Muscle layer of colon (tissue), 2 donors: ENCODE data around the gene MOGAT3.

Experiments
- H3K27ac ChIP-seq: one replicate; pipeline ENCODE4 v1.7.0; 2013; ENCODE audit warnings: low read depth, mild to moderate bottlenecking, low read length, moderate library complexity
- H3K27me3 ChIP-seq, 2 donors: one replicate each; pipeline ENCODE4 v1.7.0; 2013; ENCODE audit warnings: low read length in 2 of 2, mild to moderate bottlenecking in 2 of 2; ENCODE audit not compliant: insufficient read depth in 2 of 2, control insufficient read depth in 1 of 2
- H3K36me3 ChIP-seq: one replicate; pipeline ENCODE4 v1.7.0; 2013; ENCODE audit warnings: mild to moderate bottlenecking, low read length; ENCODE audit not compliant: insufficient read depth
- H3K4me1 ChIP-seq: one replicate; pipeline ENCODE4 v1.7.0; 2013; ENCODE audit warnings: mild to moderate bottlenecking, low read length; ENCODE audit not compliant: insufficient read depth
- H3K4me3 ChIP-seq, 2 donors: one replicate each; pipeline ENCODE4 v1.7.0; 2013; ENCODE audit warnings: low read length in 2 of 2, low read depth in 1 of 2, mild to moderate bottlenecking in 1 of 2, moderate library complexity in 1 of 2
- H3K9ac ChIP-seq: one replicate; pipeline ENCODE4 v1.7.0; 2013; ENCODE audit warnings: low read length
- H3K9me3 ChIP-seq: one replicate; pipeline ENCODE4 v1.7.0; 2013; ENCODE audit warnings: mild to moderate bottlenecking, low read length
- donor health status: abdominal sarcoma.
- donor health status: Adenocarcinoma of cecum.

Gene MOGAT3

DNA sequence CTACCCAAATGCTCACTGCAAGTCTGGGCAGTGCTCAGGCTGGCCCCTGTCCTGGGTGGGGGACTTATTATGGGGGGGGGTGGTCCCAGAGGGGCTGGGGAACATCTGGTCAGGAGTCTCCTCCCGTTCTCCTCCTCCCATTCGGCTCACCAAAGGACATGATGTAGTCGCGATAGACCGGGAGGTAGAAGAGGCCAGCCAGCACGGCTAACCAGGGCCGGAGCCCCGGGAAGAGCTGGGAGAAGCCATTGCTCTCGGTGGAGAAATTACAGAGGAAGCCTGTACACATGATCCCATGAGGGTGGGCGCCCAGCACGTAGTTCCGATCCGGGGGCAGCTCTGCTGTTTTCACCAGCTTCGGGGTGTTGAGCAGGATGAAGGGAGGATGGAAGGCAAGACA is 2.4 kb downstream of the MOGAT3 start:
- Histone ChIP-seq H3K27ac (no peak overlapping the region), H3K9me3 (no peaks in the 10 kb centered on the region), H3K4me3 (no peak overlapping the region), H3K4me1 (no peaks in the 10 kb centered on the region), H3K36me3 (no peaks in the 10 kb centered on the region), H3K9ac (no peak overlapping the region), H3K27me3 (peaks cover 10 to 43% of the 10 kb centered on the region in 2 donors)

DNA sequence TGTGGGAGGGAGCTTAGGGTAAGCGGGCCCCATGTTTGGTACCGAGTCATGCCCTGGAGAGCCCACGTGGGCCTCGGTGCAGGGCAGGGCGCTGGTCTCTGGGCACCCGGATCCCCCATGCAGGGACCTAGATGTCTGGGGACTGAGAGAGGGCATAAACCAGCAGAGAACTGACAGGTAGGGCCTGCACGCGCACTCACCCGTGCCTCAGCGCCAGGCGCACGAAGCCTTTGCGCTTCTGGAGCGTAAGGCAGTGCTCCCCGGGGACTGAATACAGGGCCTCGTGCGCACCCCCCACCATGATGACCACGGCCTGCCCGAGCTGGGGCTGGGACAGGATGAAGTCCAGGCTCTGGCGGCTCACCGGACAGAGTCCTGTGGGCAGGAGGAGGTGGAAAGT is 2.8 kb downstream of the MOGAT3 start:
- Histone ChIP-seq H3K27ac (no peak overlapping the region), H3K9ac (no peak overlapping the region), H3K27me3 (peaks cover 10 to 39% of the 10 kb centered on the region in 2 donors)

DNA sequence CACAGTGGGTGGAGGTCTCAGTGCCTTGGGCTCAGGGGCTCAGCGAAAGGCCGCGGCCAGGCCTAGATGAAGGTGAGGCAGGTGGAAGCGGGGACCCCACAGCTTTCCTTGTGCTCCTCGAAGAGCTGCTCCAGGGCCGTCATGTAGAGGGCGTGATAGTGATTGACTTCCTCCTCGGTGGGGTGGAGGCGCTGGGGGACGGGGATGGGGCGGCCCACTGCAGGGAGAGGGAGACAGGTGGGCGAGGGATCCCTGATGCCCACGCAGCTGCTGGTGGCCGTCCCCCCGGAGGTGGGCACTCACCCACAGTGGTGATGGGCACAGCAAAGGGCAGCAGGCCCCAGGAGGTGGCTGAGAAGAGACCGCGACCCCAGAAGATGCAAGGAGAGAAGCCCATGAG is 5.0 kb downstream of the MOGAT3 start:
- no peak overlapping the region for H3K9ac ChIP-seq
- H3K36me3 ChIP-seq, result no peaks in the 10 kb centered on the region
- no peaks in the 10 kb centered on the region for H3K9me3 ChIP-seq
- H3K4me3 ChIP-seq, result no peak overlapping the region
- H3K27ac ChIP-seq, result no peak overlapping the region
- no peaks in the 10 kb centered on the region for H3K4me1 ChIP-seq
- H3K27me3 ChIP-seq, result peaks cover 9 to 18% of the 10 kb centered on the region in 2 donors

More for the DNA sequence above, 2.8 kb downstream of the MOGAT3 start:
- no peaks in the 10 kb centered on the region for H3K36me3 ChIP-seq
- no peak overlapping the region for H3K4me3 ChIP-seq
- no peaks in the 10 kb centered on the region for H3K4me1 ChIP-seq
- no peaks in the 10 kb centered on the region for H3K9me3 ChIP-seq

DNA sequence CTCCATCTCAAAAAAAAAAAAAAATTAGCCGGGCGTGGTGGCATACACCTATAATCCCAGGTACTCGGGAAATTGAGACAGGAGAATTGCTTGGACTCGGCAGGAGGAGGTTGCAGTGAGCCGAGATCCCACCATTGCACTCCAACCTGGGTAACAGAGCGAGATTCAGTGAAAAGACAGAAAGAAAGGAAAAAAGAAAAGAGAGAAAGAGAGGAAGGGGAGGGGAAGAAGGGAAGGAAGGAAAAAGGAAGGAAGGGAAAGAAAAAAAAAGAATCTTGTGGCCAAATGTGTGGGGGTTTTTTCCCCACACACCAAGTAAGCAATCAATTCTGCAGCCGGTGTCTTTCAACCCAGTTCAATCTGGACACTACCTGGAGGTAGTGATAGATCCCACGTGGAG is 11.7 kb downstream of the MOGAT3 start:
- Histone ChIP-seq H3K4me1 (no peaks in the 10 kb centered on the region), H3K27me3 (no peaks in the 10 kb centered on the region), H3K36me3 (no peaks in the 10 kb centered on the region), H3K9ac (no peak overlapping the region), H3K9me3 (no peaks in the 10 kb centered on the region), H3K27ac (no peak overlapping the region), H3K4me3 (no peak overlapping the region)

DNA sequence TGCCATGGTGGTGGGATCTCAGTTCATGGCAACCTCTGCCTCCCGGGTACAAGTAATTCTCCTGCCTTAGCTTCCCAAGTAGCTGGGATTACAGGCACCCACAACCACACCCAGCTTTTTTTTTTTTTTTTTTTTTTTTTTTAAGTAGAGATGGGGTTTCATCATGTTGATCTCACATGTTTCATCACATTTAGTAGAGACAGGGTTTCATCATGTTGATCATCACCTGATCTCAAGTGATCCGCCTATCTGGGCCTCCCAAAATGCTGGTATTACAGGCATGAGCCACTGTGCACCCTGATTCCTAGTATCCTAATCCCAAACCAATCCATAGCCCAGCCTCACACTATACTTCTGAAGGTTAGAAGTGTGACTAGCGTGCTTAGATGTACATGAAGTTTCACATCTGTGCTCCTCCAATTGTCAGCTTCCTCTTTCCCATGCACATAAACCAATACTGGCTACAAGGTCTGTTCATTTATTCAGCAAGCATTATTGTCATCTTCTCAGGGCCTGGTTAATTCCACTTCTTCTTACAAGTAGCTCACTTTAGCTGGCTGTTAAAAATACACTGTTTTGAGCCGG is 13.9 kb downstream of the MOGAT3 start:
- Histone ChIP-seq H3K9ac (no peak overlapping the region), H3K27me3 (peaks cover 0 to 9% of the 10 kb centered on the region in 2 donors), H3K9me3 (no peaks in the 10 kb centered on the region), H3K36me3 (no peaks in the 10 kb centered on the region), H3K4me3 (no peak overlapping the region), H3K27ac (no peak overlapping the region), H3K4me1 (no peaks in the 10 kb centered on the region)

DNA sequence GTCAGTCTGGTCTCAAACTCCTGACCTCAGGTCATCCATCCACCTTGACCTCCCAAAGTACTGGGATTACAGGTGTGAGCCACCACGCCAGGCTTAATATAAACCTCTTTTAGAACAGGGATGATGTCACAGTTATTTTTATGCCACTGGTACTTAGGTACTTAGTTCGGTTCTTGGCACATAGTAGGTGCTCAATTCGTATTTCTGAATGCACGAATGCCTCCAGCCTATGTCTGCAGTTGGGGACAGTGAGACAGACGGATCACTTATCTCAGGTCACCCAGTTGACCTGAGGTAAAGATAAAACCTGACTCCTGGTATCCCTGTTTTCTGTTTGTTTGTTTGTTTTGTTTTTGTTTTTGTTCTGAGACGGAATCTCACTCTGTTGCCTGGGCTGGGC is 14.6 kb downstream of the MOGAT3 start:
- H3K9ac ChIP-seq, result no peak overlapping the region
- no peaks in the 10 kb centered on the region for H3K36me3 ChIP-seq
- H3K4me1 ChIP-seq, result no peaks in the 10 kb centered on the region
- H3K27me3 ChIP-seq, result peaks cover 0 to 10% of the 10 kb centered on the region in 2 donors
- no peaks in the 10 kb centered on the region for H3K9me3 ChIP-seq
- no peak overlapping the region for H3K4me3 ChIP-seq
- H3K27ac ChIP-seq, result no peak overlapping the region

DNA sequence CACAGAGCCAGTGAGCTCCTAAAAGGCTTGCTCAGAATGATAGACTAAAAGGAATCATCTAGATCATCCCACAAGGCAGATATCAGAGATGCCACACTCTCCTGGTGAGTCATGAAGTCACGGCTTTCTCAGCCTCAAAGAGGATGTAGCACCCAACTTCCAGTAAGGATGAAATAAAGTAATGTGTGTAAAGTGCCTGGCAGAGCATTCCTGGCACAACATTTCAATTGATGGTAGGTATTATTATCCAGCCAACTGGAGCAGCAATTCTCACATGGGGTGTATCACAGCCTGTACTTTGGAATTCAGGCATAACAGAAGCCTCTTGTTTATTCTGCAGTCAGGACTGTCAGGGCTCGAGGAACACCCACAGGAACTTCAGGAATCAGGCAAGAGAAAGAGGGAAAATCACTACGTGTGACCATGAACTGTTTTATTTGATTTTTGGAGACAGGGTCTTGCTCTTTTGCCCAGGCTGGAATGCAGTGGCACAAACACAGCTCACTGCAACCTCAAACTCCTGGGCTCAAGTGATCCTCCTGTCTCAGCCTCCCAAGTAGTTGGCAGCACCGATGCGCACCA is 15.5 kb downstream of the MOGAT3 start:
- Histone ChIP-seq H3K27ac (no peak overlapping the region), H3K27me3 (peaks cover 4 to 18% of the 10 kb centered on the region in 2 donors), H3K4me1 (no peaks in the 10 kb centered on the region), H3K36me3 (no peaks in the 10 kb centered on the region), H3K9me3 (no peaks in the 10 kb centered on the region), H3K9ac (no peak overlapping the region), H3K4me3 (no peak overlapping the region)

DNA sequence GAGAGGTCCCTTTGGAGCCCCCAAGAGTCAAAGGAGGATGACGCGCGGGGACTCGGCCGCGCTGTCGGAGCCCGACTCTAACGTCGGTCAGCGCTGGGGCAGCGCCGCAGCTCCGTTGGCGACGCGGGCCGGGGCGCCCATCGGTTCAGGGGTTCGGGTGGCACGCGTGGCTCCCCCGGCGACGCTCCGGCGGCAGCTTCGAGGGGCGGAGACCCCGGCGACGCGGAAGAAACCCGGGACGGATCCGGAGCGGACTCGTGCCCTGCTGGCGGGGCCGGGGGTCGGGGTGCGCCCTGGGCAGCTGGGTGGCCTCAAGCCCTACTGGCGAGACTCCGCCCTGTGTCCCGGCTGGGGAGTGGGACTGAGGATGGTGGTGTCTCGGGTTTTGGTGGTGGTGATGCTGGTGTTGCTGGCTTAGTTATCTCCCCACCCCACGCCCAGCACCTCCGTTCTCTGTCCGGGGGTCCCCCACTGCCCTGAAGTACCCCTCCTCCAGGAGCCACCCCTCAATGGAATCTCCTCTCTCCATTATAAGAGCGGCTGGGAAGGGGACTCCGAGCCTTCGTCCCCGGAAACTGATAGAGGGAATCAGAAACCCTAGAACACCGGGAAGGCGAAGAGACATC is 20.6 kb downstream of the MOGAT3 start, which contains the start of gene NAT16:
NAT16 (minus strand) TSS at position 164 of the 626 bp plus-strand sequence. CDS start 5,486 bp downstream, outside the sequence.
- no peak within 1 kb of the TSS for H3K9ac ChIP-seq
- H3K36me3 ChIP-seq, result no peaks in the 10 kb centered on the region
- peaks cover 28 to 68% of the 10 kb centered on the region in 2 donors for H3K27me3 ChIP-seq
- no peaks in the 10 kb centered on the region for H3K9me3 ChIP-seq
- no peak within 1 kb of the TSS for H3K4me3 ChIP-seq
- no peaks in the 10 kb centered on the region for H3K4me1 ChIP-seq
- no peak within 1 kb of the TSS for H3K27ac ChIP-seq

DNA sequence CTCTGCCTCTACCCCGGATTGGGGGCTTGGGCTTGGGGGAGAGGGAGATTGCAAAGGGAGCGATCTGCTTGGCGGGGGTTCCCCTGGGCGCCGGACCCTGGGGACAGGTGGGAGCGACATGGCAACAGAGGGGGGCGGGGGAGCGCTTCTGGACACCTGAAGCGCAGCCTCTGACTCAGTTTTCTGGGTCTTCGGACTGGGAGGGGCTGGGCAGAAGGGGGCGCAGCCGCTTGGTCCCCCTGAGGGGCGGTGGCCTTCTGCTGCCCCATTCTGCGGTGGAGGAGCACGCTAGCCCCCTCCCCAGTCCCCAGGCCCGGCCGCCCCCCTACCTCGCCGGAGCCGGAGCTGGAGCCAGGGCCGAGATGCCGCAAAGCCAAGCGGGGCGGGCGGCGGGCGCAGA is 21.1 kb downstream of the MOGAT3 start:
- Histone ChIP-seq H3K36me3 (no peaks in the 10 kb centered on the region), H3K4me1 (no peaks in the 10 kb centered on the region), H3K27me3 (peaks cover 28 to 72% of the 10 kb centered on the region in 2 donors), H3K27ac (no peak overlapping the region), H3K9ac (no peak overlapping the region), H3K4me3 (no peak overlapping the region), H3K9me3 (no peaks in the 10 kb centered on the region)

DNA sequence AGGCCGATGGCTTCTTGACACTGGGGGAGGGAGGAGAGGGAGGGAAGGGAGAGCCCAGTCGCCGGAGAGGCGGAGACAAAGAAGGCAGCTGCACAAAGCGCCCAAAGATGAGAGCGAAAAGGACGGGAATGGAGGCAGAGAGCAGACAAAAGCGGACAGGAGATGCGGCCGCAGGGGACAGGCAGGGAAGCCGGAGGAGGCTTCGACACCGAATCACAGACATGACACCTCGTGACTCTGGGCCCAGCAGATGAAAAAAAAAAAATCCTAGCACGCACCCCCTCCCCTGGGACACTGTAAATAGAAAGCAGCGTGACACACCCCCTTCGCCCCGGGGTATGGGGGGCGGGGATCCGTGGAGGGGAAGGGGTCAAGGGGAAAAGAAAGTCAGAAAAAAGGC is 21.7 kb downstream of the MOGAT3 start:
- H3K4me3 ChIP-seq, result no peak overlapping the region

DNA sequence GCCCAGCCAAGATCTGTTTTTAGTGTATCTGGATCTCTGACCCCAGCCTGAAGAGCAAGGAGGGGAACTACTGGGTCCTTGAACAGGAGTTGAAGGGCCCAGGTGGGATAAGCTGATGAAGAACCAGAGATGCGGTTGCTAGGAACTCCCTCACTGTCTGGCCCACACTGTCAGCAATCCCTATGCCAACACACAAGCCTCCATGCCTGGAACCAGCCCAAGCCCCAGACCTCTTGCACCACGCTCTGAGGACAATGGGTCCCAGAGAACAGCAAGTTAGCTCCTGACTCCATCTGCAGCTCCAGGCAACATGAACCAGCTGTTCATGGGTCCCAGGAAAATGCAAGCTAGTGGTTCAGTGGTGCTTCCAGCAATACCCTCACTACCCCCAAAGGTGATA is 23.2 kb downstream of the MOGAT3 start:
- Histone ChIP-seq H3K4me1 (peaks cover 6% of the 10 kb centered on the region), H3K36me3 (no peaks in the 10 kb centered on the region), H3K4me3 (no peak overlapping the region), H3K9ac (no peak overlapping the region), H3K27ac (no peak overlapping the region), H3K9me3 (no peaks in the 10 kb centered on the region), H3K27me3 (peaks cover 45 to 90% of the 10 kb centered on the region in 2 donors)

More for the DNA sequence above, 21.7 kb downstream of the MOGAT3 start:
- Histone ChIP-seq H3K27ac (no peak overlapping the region), H3K9me3 (no peaks in the 10 kb centered on the region), H3K9ac (no peak overlapping the region), H3K4me1 (no peaks in the 10 kb centered on the region), H3K36me3 (no peaks in the 10 kb centered on the region), H3K27me3 (peaks cover 33 to 77% of the 10 kb centered on the region in 2 donors)
